Measurements from ENCODE around the gene WNT10A. TPM values are rescaled to one million over a fixed set of nuclear protein-coding genes. Genes with fewer than 3 reads are reported as not detected.

The WNT10A gene
- polyA plus RNA-seq, 2 of the 4 experiments (the other 2 are of a cell fraction) = not detected

DNA sequence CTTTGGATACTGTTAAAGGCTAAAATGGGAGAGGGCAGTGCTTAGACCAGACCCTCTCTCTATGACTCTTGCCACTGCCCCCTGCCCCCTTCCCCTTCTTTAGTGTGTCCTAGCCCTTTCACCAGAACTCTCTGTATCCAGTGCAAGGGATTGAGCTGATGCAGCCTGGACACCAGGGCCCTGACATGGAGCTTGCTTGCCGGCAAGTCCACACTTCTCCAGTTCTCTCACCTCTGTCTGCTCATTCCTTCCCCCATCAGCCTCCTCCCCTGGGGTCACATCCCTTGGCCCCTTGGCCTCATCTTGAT, 22.6 kb upstream of the WNT10A start:
- Histone ChIP-seq H3K4me2 (peak overlapping the region; percentile 100), H3K9me3 (no peaks in the 10 kb centered on the region), H3K4me1 (peaks cover 45% of the 10 kb centered on the region), H3K27ac (peak overlapping the region; percentile 1 to 81; a peak in 3 of 6 replicates), H3K4me3 (no peak overlapping the region)
- TF ChIP-seq RFX5 (IDR thresholded peaks at IDR 0.05) (no peak), FOSB (CRISPR knock-in tag; IDR thresholded peaks at IDR 0.05) (no peak), SMC3 (IDR thresholded peaks at IDR 0.05) (no peak), NFE2L2 (conservative IDR thresholded peaks at IDR 0.05; ENCODE audit: low read length) (no peak), TFCP2L1 (CRISPR knock-in tag; IDR thresholded peaks at IDR 0.05) (no peak), RARB (CRISPR knock-in tag; IDR thresholded peaks at IDR 0.05) (no peak), CHD4 (IDR thresholded peaks at IDR 0.05; ENCODE audit: borderline replicate concordance) (no peak), CBX2 (IDR thresholded peaks at IDR 0.05; ENCODE audit: borderline replicate concordance, low read depth) (no peak), HDAC2 (IDR thresholded peaks at IDR 0.05) (no peak), POLR2AphosphoS2 (conservative IDR thresholded peaks at IDR 0.05; ENCODE audit: low read length) (no peak), FOSL2 (IDR thresholded peaks at IDR 0.05) (no peak), FOSL2 (CRISPR knock-in tag; IDR thresholded peaks at IDR 0.05) (no peak), MAZ (IDR thresholded peaks at IDR 0.05; ENCODE audit: borderline replicate concordance, low read depth, low read length) (no peak), NR3C1 (IDR thresholded peaks at IDR 0.05) (no peak), EP300 (IDR thresholded peaks at IDR 0.05) (no peak)
- TF ChIP-seq, protein P1, sequence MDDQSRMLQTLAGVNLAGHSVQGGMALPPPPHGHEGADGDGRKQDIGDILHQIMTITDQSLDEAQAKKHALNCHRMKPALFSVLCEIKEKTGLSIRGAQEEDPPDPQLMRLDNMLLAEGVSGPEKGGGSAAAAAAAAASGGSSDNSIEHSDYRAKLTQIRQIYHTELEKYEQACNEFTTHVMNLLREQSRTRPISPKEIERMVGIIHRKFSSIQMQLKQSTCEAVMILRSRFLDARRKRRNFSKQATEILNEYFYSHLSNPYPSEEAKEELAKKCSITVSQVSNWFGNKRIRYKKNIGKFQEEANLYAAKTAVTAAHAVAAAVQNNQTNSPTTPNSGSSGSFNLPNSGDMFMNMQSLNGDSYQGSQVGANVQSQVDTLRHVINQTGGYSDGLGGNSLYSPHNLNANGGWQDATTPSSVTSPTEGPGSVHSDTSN (IDR thresholded peaks at IDR 0.05) = no peak
- CTCF ChIA-PET = interaction anchor here (0.5 to 8.0 kb wide), 8 partner anchors 10 to 600 kb away, joined by 3 to 70 read pairs (median 4); no protein-coding TSS in a partner anchor
- 31% methylated on average over 1 of the region's 1 CpG for WGBS (ENCODE audit: missing lambda C conversion rate)
- ATAC-seq = peak in 1 of 2 experiments; percentile 44; a peak in 3 of 6 replicates
- no peak for DNase-seq (ENCODE audit: low read depth in 1 of 2, low spot score in 1 of 2)
- FAIRE-seq = no peak
- POLR2A ChIA-PET = no interaction called here

DNA sequence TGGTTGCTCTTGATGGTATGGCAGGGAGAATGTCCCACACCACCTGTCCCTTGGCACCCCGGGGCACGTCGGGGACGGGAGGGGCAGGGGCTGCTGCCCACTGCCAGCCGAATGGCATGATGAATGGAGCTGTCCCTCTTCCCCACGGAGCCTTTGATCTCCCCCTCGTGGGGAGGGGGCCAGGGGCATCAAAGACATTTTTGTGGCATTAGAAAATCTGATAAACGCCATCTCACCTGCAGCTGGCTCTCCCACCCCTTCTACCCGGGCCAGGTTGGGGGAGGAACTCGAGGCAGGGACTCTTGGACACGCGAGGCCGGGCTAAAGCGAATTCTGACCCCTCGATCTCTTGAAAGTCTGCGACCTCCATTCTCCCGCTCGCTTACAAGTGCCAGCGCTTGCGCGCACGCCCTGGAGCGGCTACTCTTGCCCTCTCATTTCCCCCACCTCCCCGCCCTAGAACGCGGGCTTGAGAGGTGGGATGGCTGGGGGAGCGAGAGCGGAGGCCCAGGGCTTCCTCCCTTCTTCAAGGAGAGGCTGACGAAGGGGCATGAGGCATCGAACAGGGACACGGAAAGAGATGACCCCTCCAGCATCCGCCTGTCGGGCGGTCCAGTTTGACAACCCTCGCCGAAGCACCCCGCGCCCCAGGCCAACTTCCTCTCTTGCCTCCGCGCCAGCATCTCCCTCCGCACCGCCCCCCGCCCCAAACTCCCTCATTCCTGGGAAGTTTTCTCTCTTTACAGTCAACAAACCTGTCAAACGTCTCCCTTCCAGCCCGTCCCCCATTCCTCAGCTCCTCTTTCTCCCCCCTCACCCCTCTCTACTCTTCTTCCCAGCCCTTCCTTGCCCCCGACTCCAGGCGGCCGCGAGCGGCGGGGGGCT, 21.7 kb upstream of the WNT10A start:
- ATAC-seq = no peak

More for the DNA sequence above, 21.7 kb upstream of the WNT10A start:
- no peak for DNase-seq (ENCODE audit: low read depth in 1 of 2, low spot score in 1 of 2)
- FAIRE-seq = no peak
- H3K4me1 ChIP-seq = peaks cover 37% of the 10 kb centered on the region
- ChIA-PET POLR2A (no interaction called here), CTCF (interaction anchor here (0.5 to 8.0 kb wide), 9 partner anchors 11 to 601 kb away, joined by 3 to 70 read pairs (median 5); no protein-coding TSS in a partner anchor)
- H3K27ac ChIP-seq = peak overlapping the region; percentile 45 to 81; a peak in 4 of 6 replicates
- TF ChIP-seq, protein P2, sequence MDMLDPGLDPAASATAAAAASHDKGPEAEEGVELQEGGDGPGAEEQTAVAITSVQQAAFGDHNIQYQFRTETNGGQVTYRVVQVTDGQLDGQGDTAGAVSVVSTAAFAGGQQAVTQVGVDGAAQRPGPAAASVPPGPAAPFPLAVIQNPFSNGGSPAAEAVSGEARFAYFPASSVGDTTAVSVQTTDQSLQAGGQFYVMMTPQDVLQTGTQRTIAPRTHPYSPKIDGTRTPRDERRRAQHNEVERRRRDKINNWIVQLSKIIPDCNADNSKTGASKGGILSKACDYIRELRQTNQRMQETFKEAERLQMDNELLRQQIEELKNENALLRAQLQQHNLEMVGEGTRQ (IDR thresholded peaks at IDR 0.05) = no peak
- no peak for TF ChIP-seq RCOR1 (IDR thresholded peaks at IDR 0.05; ENCODE audit: low read depth, low read length)
- TF ChIP-seq CEBPB (IDR thresholded peaks at IDR 0.05) = no peak
- no peak for TF ChIP-seq HEYL (CRISPR knock-in tag; IDR thresholded peaks at IDR 0.05)
- no peak for TF ChIP-seq POLR2A (IDR thresholded peaks at IDR 0.05; ENCODE audit: low read length)
- TF ChIP-seq, protein P3, sequence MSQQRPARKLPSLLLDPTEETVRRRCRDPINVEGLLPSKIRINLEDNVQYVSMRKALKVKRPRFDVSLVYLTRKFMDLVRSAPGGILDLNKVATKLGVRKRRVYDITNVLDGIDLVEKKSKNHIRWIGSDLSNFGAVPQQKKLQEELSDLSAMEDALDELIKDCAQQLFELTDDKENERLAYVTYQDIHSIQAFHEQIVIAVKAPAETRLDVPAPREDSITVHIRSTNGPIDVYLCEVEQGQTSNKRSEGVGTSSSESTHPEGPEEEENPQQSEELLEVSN (IDR thresholded peaks at IDR 0.05; ENCODE audit: borderline replicate concordance, low read depth) = no peak
- TF ChIP-seq, protein P4, sequence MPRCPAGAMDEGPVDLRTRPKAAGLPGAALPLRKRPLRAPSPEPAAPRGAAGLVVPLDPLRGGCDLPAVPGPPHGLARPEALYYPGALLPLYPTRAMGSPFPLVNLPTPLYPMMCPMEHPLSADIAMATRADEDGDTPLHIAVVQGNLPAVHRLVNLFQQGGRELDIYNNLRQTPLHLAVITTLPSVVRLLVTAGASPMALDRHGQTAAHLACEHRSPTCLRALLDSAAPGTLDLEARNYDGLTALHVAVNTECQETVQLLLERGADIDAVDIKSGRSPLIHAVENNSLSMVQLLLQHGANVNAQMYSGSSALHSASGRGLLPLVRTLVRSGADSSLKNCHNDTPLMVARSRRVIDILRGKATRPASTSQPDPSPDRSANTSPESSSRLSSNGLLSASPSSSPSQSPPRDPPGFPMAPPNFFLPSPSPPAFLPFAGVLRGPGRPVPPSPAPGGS (IDR thresholded peaks at IDR 0.05) = no peak
- H3K4me2 ChIP-seq = peak overlapping the region; percentile 100
- 71% methylated on average over 46 of the region's 51 CpGs for WGBS (ENCODE audit: missing lambda C conversion rate)
- peak overlapping the region; percentile 64 for H3K4me3 ChIP-seq
- H3K9me3 ChIP-seq = no peaks in the 10 kb centered on the region
